Sigmoid colon (tissue), 4 donors: ENCODE data around the gene MCOLN1.
A peak's percentile ranks its signal among the peaks of the same experiment; 100 is the strongest.

ENCODE experiments used
- POLR2A ChIP-seq, 2 donors: fragments of 450-650 bp; IDR thresholded peaks; one replicate each; pipeline ENCODE4 v1.6.1; 2016; ENCODE audit warnings: antibody characterized with exemption in 2 of 2, mild to moderate bottlenecking in 2 of 2, moderate library complexity in 2 of 2
- POLR2AphosphoS5 ChIP-seq, 4 donors: sonication (generic); formaldehyde crosslinking; IDR thresholded peaks; one replicate each; pipeline ENCODE4 v1.6.1; 2017; ENCODE audit warnings: antibody characterized with exemption in 4 of 4
- TF ChIP-seq, protein P1 (sequence below), 4 experiments: fragments of 450-650 bp in 3 of 4; fragments of 200-600 bp in 1 of 4; IDR thresholded peaks; one replicate each; pipeline ENCODE4 v1.5.1; 2016 to 2019; ENCODE audit warnings: antibody characterized with exemption in 4 of 4, mild to moderate bottlenecking in 3 of 4, moderate library complexity in 2 of 4

DNA sequence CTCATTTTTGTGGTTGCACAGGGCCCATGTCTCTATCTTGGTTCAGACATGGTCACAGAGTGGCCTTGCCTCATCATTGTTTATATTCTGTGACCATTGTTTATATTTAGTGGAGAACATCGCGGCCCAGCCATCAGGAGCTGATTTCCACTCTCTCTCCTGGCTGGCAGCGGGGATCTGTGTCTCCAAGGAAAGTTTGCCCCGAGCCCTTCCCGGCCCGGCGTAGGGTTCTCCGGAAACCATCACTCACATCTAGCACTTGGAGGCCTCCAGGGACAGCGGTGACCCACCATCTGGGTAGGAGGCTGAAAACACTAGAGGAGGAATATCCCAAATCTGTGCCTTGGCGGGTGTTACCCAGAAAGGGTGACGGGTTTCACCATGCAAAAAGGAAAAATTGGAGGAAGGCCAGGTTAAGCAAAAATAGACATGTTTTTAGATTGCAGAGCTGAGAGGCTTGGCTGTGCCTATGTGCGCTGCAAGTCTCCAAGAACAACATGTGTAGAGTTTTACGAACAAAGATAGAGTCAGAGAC, 7.2 kb upstream of the MCOLN1 start:
- TF ChIP-seq POLR2AphosphoS5 (IDR thresholded peaks at IDR 0.05) (peak; percentile 74 to 87 (median 76)), POLR2A (IDR thresholded peaks at IDR 0.05) (no peak)
- TF ChIP-seq, protein P1, sequence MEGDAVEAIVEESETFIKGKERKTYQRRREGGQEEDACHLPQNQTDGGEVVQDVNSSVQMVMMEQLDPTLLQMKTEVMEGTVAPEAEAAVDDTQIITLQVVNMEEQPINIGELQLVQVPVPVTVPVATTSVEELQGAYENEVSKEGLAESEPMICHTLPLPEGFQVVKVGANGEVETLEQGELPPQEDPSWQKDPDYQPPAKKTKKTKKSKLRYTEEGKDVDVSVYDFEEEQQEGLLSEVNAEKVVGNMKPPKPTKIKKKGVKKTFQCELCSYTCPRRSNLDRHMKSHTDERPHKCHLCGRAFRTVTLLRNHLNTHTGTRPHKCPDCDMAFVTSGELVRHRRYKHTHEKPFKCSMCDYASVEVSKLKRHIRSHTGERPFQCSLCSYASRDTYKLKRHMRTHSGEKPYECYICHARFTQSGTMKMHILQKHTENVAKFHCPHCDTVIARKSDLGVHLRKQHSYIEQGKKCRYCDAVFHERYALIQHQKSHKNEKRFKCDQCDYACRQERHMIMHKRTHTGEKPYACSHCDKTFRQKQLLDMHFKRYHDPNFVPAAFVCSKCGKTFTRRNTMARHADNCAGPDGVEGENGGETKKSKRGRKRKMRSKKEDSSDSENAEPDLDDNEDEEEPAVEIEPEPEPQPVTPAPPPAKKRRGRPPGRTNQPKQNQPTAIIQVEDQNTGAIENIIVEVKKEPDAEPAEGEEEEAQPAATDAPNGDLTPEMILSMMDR (IDR thresholded peaks at IDR 0.05), result no peak
